OCI-M1 (cell line): ENCODE data around the gene FANCL.
"Not testable (repeated sequence)": the region's sequence is repeated elsewhere in the genome, so short reads cannot be mapped to it uniquely, and the experiment has no call there.

ENCODE experiments used
- DNase-seq: peaks from one replicate; lab custom pipeline; 2025; lab: John Stamatoyannopoulos, UW

Gene FANCL

GRCh38 chr2:58140508-58141072, 100.5 kb downstream of the FANCL start:
- DNase-seq, result no peak

DNA sequence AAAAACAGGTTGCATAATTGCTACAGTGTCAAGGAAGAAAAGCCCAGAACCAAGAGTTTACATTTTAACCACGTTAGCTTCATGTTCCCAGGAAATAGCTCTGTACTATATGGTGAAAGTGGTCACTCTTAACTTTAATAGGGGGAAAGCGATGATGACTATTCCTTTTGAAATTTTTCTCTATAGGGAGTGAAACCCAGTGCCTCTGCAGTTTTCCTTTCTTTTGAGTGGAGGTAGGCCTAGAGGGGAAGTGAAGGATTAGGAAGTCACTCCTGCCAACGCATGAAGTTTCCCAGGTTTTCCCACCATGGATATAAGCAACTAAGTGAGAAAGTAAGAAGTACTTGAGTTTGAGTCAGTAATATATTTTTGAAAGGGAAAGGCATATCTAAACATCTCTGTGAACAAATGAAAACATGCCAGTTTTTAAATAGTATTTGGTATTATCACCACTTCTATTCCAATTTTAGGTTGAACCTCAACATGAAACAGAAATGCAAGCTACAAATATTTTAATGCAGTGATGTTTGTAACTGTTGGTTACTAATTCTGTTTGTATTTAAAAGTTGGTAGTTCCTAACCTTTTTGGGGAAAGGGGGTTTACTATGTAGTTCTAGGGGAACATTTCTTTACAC, 102.6 kb downstream of the FANCL start:
- DNase-seq, result no peak

DNA sequence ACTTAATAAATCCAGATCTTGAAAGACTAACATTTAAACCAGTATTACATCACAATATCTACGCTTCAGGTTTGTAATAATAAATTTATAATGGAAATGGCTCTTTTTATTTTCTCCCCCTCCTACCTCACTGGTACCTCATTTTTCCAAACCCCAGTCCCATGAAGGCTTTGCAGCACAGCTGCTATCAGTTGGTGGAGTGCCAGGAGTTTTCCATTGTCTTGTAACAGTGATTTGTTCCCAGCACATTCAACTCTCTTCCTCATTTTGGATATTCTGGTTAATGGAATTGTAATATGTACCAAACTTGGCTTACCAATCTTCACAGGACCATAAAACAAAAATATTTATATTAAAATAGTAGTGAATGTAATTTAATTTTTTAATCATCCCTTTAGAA, 103.3 kb downstream of the FANCL start:
- no peak for DNase-seq

GRCh38 chr2:58137221-58137620, 103.9 kb downstream of the FANCL start:
- peak; percentile 14 for DNase-seq

DNA sequence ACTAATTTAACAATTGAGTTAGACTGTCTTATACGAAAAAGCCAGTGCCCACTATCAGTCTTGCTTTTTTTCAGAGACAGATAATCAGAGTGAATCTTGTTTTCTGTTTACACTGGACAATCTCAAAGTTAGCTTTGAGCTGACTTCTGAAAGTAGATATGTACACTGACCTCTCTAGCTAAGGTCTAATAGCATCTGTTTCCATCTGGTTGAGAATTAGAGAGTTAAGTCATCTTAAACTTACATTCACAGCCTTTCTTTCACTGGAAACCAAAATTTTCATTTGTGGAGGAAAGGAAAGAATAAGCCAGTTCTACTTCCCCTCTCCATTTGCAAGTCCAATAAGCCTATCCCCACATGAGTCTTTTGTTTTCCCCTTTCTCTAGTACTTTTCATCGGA, 105.3 kb downstream of the FANCL start:
- DNase-seq, result no peak

DNA sequence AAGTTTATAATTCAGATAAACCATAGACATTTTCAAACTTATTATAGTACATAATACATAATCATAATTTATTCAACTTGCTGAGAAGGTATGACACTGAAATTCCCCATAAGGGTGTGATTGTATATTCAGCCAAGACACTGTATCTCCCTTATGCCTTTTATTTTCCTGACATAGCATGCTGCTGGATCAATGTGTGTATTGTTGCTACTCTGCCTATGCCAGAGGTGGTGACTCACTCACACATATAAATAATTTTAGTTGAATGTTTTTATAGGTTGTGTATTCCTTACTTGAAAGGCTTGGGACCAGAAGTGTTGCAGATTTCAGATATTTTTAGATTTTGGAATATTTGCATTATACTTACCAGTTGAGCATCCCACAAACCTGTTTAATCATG, 107.7 kb downstream of the FANCL start:
- no peak for DNase-seq

DNA sequence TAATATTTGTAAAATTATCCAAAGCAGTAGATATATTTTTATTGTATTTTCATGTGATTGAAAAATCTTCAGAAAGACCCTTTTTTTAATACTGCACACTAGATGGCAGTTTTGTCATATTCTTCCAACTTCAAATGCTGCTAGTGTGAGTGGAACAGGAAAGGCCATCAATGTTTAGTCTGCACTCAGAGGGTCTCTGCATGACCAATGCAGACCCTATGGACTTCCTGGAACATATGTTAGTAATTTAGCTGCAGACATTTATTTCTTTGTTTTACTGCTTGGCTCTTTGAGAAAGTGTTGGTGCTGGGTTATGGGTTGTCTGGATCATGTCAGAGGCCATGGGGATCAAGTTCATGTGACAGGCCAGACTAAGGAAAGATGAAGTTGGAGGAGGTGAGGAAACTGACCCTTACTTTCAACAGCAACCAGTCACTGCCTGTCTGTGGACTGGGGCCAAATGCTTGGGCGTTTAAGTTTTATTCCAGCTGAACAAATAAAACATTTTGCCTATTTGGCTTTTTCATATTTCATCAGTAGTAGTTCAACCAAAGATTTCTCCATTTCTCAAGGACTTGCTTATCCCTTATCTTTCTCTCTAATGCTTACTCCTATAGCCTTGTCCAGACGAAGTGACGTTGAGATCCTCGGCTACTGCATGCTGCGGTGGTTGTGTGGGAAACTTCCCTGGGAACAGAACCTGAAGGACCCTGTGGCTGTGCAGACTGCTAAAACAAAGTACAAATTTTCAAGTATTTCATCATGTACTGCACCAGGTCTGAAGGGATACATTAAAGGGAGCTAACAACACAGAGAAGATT, 109.7 kb downstream of the FANCL start:
- peak; percentile 28 for DNase-seq

DNA sequence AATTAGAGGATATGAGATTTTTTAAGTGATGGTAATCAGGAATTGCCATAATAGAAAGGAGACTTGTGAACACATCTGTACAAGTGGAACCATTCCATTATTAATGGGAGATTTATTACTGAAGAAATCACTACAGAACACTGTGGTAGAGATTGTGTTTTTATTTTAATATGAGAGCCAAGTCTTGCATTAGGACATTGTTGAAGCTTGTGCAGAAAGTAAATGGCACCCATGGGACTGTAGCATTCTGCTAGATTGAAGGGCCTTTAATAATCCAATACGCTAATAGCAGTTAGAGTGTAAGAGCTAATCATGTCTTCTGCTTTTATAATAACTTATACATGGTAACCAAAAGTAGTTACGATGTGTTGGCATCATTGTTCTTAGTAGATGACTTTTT, 110.9 kb downstream of the FANCL start:
- no peak for DNase-seq

GRCh38 chr2:58127111-58127510, 114.0 kb downstream of the FANCL start:
- DNase-seq, result no peak

GRCh38 chr2:58122540-58122939, 118.6 kb downstream of the FANCL start:
- DNase-seq, result peak; percentile 48

DNA sequence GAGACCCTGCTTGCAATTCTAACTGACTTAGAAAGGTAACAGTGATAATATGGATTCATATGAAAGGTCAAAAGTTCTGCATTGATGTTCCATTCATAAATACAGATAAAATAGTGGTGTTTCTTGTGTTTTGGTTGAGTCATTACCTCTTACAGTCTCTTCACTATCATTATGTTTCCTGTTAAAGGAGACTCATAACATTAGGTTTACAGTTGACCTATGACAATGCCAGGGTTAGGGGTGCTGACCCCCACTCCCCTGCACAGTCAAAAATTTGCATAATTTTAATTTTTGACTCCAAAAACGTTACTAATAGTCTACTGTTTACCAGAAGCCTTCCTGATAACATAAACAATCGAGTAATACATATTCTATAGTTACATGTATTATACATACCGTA, 119.1 kb downstream of the FANCL start:
- no peak for DNase-seq

DNA sequence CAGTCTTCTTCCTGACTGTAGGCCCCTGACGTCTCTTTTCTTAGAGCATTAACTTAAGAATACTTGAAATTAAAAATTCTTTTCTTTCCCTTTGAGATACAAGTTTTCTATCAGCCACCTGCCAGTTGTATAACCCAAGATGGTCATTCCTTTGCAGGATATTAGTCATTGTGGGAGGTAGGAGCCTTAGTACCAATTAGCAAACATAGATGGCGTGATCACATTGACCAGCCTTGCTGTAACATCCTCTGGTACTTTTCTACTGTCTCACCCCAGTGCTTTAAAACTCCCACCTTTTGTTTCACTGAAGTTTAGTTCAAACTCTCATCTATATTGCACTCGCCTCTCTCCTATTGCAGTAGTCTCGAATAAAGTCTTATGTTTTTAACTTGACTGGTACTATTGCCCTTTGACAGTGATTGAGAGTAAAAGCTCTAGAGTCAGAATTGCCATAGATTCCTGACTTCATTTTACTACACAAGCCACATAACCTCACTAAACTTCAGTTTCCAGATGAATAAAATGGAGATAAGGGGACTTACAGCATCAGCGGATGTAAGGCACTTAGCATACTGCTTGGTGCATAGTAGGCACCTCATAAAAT, 120.4 kb downstream of the FANCL start:
- DNase-seq, result no peak

GRCh38 chr2:58113563-58113962, 127.6 kb downstream of the FANCL start:
- DNase-seq, result not testable (repeated sequence)

DNA sequence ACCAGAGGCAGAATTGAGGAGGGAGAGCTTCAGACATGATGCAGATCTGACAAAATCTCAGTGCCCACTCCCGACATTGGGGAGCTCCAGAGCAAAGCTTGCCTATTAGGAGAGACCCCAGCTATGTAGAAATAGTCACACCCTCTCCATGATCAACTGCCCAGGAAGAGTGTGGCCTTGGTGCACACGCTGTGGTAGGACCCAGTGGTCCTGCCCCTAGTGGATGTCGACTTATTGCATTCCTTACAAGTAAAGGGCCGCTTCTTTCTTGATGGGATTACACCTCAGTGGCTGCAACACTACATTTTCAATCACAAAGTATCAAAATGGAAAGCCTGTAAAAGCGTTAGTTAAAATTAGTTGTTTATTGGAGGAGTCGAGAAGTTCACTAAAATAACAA, 130.4 kb downstream of the FANCL start:
- no peak for DNase-seq

- DNase-seq, result no peak
Measured at GRCh38 chr2:58109481-58109880, 131.6 kb downstream of the FANCL start.
